IPS-18a (cell line): ENCODE measurements around the gene BCL10.
"Not testable (repeated sequence)": the region's sequence is repeated elsewhere in the genome, so short reads cannot be mapped to it uniquely, and the experiment has no call there.

Experiments
- H3K27ac ChIP-seq: one replicate; pipeline ENCODE4 v1.5.1; 2013; ENCODE audit warnings: low read length
- H3K27me3 ChIP-seq: one replicate; pipeline ENCODE4 v1.6.1; 2013; ENCODE audit warnings: mild to moderate bottlenecking, low read length; ENCODE audit not compliant: control insufficient read depth, insufficient read depth
- H3K36me3 ChIP-seq: one replicate; pipeline ENCODE4 v1.6.1; 2013; ENCODE audit warnings: low read depth, low read length; ENCODE audit not compliant: control insufficient read depth
- H3K4me1 ChIP-seq: one replicate; pipeline ENCODE4 v1.6.1; 2013; ENCODE audit warnings: low read depth, low read length; ENCODE audit not compliant: control insufficient read depth
- H3K4me3 ChIP-seq: one replicate; pipeline ENCODE4 v1.5.1; 2013; ENCODE audit warnings: low read length
- H3K9ac ChIP-seq: one replicate; pipeline ENCODE4 v1.6.1; 2013; ENCODE audit warnings: mild to moderate bottlenecking, low read length, moderate library complexity
- H3K9me3 ChIP-seq: one replicate; pipeline ENCODE4 v1.6.1; 2013; ENCODE audit warnings: low read depth, low read length; ENCODE audit not compliant: control insufficient read depth

Gene BCL10

DNA sequence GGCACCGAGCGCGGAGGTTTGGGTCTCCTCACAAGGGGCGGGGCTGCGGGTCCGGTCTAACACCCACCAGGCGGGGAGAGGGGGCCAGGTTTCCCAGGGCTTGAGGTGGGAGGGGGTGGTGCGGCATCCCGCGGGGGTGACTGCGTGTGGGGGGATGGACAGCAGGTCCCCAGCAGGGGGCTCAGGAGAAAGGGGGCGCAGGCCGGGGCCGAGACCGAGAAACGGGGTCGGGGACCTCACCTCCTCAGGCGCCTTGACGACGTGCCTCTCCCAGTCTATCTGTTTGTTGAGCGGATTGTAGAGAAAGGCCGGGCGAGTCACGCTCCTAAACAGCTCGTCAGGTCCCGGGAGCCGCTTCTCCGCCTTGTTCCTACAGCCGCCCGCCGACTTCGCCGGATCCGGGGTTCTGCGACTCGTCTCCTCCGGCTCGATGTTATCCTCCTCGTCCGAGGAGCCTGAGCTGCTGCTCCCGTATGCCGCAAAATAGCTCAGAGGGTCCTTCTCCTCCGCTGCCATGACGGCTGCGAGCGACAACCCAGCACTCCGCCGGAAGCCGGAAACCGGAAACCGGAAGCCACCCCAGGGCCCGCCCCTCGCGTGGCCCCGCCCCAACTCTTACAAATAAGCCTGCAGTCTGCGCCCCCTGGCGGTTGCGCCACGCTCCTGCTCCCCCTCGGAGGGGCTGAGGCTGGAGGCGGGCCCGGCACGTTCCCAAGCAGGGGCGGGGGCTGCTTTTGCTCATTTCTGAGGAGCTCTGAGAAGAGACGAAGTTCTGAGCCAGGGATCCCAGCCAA is 17.1 kb downstream of the BCL10 start, which contains the start of gene C1orf52:
Gene C1orf52 (minus strand): TSS at position 545 of the 794 bp plus-strand sequence. CDS start 29 bp downstream, at position 516.
- peak within 1 kb of the TSS; percentile 71 for H3K9ac ChIP-seq
- H3K27ac ChIP-seq = no peak within 1 kb of the TSS
- peaks cover 26% of the 10 kb centered on the region for H3K36me3 ChIP-seq
- no peaks in the 10 kb centered on the region for H3K27me3 ChIP-seq
- no peaks in the 10 kb centered on the region for H3K9me3 ChIP-seq
- H3K4me1 ChIP-seq = peaks cover 5% of the 10 kb centered on the region
- H3K4me3 ChIP-seq = peak within 1 kb of the TSS; percentile 90

DNA sequence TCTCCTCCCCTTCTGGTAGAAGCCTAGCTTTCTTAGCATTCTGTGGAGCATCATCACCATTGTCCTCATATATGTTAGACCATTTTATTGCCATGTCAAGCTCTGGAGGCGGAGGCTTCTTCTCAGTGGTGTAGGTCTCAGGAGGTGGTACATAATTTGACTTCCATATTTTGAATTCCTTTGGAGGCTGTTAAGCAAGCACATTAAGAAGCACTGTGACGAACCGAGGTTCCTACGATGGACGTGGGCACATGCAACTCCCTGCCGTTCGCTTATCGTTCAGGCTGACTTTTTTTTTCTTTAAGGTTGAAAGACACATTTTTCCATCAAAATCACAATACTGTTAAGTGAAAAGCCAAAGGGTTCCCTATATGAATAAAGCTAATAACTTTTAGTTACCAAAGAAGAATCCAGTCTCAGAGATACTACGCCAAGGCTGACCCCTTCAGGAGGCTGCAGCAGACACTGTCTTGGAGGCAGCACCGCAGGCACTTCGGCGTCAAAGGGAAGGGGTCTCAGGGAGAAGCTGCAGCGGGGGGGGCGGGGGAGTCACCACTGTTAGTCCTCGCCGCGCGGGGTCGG is 17.8 kb downstream of the BCL10 start:
- Histone ChIP-seq H3K4me1 (peaks cover 5% of the 10 kb centered on the region), H3K9ac (peak overlapping the region; percentile 71), H3K27me3 (no peaks in the 10 kb centered on the region), H3K9me3 (no peaks in the 10 kb centered on the region), H3K36me3 (peaks cover 33% of the 10 kb centered on the region), H3K27ac (no peak overlapping the region), H3K4me3 (peak overlapping the region; percentile 90)

DNA sequence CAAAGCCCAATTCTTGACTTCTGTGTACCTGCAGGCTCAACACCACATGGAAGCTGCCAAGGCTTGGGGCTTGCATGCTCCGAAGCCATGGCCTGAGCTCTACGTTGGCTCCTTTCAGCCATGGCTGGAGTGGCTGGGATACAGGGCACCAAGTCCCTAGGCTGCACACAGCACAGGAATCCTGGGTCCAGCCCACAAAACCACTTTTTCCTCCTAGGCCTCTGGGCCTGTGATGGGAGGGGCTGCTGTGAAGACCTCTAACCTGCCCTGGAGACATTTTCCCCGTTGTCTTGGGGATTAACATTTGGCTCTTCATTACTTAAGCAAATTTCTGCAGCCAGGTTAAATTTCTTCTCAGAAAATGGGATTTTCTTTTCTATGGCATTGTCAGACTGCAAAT is 27.4 kb downstream of the BCL10 start:
- H3K4me3 ChIP-seq, H3K4me1 ChIP-seq, H3K27me3 ChIP-seq, H3K9ac ChIP-seq, H3K27ac ChIP-seq, H3K9me3 ChIP-seq: not testable (repeated sequence)
- H3K36me3 ChIP-seq = peaks cover 15% of the 10 kb centered on the region

DNA sequence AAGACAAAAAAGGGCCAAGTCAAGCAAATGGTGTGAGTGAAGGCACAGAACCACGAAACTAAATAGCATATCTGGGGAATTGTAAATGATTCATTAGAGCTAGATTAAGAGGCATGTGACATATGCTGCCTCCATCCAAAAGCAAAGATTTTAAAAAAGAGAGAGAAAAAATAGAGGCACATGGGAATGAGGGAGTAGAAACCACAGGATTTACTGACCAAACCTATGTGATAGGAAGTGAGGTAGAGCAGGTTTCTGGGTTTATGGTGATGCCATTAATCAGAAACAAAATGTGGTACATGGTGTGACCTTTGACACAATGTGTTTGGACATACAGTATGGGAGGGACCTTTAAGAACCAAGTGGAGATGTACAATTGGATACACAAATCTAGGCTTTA is 30.5 kb downstream of the BCL10 start:
- Histone ChIP-seq H3K9me3 (no peaks in the 10 kb centered on the region), H3K4me3 (no peak overlapping the region), H3K27me3 (no peaks in the 10 kb centered on the region), H3K4me1 (no peaks in the 10 kb centered on the region), H3K27ac (no peak overlapping the region), H3K9ac (no peak overlapping the region), H3K36me3 (no peaks in the 10 kb centered on the region)

DNA sequence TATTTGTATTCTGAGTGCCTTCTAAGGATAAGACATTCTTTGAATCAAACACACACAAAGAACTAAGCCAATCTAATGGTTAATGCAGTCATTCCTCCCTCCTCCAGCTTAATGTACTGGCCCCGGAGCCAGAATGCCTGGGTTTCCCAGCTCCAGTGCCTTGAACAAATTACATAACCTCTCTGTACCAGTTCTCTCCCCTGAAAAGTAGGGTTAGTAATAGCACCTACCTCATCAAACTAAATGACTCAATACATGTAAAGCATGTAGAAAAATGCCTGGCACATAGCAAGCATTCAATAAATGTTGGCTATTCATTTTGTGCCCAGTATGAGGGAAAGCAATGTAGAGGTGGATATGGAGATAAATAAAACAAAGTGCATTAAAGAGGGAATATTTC is 31.0 kb downstream of the BCL10 start:
- H3K36me3 ChIP-seq = no peaks in the 10 kb centered on the region
- no peak overlapping the region for H3K9ac ChIP-seq
- H3K4me1 ChIP-seq = peaks cover 2% of the 10 kb centered on the region
- H3K27ac ChIP-seq = no peak overlapping the region
- no peak overlapping the region for H3K4me3 ChIP-seq
- no peaks in the 10 kb centered on the region for H3K27me3 ChIP-seq
- no peaks in the 10 kb centered on the region for H3K9me3 ChIP-seq

DNA sequence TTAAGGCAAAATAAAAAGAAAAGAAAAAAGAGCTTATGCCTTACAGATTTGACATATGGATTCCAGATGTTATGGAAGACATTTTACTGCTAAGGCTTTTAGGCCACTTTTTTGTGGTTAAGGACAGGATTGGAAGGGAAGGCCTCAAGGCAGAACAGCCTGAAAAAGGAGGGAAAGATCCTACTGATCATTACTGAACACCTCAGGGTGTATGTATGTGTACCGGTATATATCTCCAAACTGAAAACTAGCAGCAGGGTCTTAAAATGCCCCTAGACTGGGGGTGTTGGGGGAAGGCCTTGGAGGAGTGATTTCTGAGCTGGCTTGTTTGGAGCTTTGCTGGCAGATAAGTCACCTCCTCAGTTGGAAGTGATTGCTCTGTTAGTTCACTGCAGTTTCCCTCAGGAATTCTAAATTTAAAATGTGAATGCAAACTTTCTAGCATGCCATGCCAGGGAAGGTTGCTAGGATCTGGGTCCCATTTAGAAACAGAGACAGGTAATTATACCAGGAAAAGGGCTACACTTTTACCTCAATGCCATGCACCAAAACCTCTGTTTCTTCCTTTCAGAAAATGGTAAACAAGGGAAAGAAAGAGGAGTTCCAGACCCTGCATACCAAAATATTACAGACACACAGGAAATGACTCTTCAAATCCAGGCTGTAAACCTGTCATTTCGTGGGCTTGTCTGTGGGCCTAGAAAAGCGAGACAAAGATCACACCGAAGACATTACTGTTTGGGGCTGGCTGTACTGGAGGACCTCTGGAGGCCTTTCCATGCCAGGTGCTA is 32.0 kb downstream of the BCL10 start:
- Histone ChIP-seq H3K9ac (no peak overlapping the region), H3K27ac (no peak overlapping the region), H3K27me3 (no peaks in the 10 kb centered on the region), H3K4me1 (peaks cover 8% of the 10 kb centered on the region), H3K4me3 (no peak overlapping the region), H3K9me3 (no peaks in the 10 kb centered on the region), H3K36me3 (no peaks in the 10 kb centered on the region)

DNA sequence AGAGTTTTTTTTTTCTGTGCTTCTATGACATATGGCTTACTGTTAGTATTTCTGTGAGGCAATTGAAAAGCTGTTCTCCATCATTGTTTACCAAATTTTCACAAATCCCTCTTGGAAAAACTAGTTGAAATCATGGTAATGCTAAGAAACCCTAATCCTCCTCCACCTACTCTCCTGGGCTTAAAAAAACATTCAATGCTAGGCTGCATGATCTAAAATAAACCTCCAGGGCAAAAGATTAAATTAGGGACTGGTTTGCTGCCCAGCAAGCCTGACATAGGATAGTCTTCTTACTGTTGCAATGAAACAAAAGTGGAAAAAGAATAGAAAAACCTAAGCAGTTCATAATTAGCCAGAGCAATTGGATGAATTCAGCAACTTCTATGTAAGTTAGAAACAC is 33.1 kb downstream of the BCL10 start:
- Histone ChIP-seq H3K4me1 (peaks cover 8% of the 10 kb centered on the region), H3K27me3 (no peaks in the 10 kb centered on the region), H3K36me3 (no peaks in the 10 kb centered on the region), H3K27ac (no peak overlapping the region), H3K9ac (no peak overlapping the region), H3K9me3 (no peaks in the 10 kb centered on the region), H3K4me3 (no peak overlapping the region)

DNA sequence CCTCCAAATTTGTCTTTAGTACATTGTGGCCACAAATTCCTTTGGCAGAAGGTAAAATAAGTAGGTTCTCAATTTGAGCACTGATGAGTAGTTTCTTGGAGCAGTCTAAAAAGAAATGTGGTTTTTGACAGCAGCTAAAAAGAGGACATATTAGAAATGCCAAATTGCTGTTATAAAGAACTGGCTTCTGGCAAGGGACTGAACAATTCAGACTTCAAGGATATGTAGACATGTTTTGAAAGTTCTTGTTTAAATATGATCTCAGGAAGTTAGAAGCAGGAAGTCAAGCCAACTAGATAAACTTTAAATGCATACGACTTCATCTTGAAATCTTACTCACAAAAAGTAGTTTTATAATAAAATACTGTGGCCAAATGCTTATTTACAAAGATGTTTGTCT is 35.8 kb downstream of the BCL10 start:
- no peak overlapping the region for H3K27ac ChIP-seq
- H3K27me3 ChIP-seq = no peaks in the 10 kb centered on the region
- H3K9ac ChIP-seq = no peak overlapping the region
- H3K36me3 ChIP-seq = no peaks in the 10 kb centered on the region
- H3K4me1 ChIP-seq = peaks cover 8% of the 10 kb centered on the region
- H3K9me3 ChIP-seq = no peaks in the 10 kb centered on the region
- no peak overlapping the region for H3K4me3 ChIP-seq

DNA sequence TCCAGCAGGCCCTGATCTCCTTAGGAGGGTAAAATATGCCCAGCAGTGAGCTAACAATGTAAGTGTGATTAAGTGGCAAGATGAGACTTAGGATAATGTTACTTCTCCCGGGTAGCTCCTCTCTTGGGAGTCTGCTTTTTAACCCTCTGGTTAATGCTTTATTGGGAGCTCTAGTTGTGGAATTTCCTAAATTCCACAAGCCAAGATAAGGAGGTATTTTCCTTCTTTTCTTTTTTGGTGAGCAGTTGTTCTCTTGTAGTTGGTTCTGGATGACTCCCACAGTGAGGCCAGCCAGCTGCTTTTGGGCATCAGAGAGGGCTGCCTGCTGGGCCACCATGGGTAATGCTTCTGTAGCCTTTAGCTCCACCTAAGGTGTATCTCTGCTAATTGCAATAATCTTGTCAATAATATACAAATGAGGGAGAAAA is 36.2 kb downstream of the BCL10 start:
- H3K36me3 ChIP-seq = no peaks in the 10 kb centered on the region
- peaks cover 8% of the 10 kb centered on the region for H3K4me1 ChIP-seq
- H3K9me3 ChIP-seq = no peaks in the 10 kb centered on the region
- no peak overlapping the region for H3K9ac ChIP-seq
- H3K4me3 ChIP-seq = no peak overlapping the region
- H3K27me3 ChIP-seq = no peaks in the 10 kb centered on the region
- H3K27ac ChIP-seq = no peak overlapping the region

DNA sequence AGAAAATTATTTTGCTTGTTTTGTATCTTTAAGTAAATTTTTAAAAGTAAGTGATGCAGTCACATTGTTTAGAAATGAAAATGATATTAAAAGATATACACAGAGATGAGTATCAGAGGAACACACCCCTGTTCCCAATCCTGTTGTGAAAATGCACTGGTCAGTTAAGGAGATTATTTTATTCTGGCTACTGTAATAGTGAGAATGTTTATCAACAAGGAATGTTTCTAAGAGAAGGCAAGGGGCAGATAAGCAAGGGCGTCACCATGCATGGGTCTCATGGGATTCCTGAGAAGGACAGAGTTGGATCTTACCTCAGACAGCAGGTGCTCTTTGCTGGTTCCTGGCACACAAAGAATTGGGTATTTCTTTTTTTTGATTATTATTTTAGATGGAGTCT is 38.8 kb downstream of the BCL10 start:
- H3K9me3 ChIP-seq = no peaks in the 10 kb centered on the region
- no peak overlapping the region for H3K27ac ChIP-seq
- no peaks in the 10 kb centered on the region for H3K36me3 ChIP-seq
- no peaks in the 10 kb centered on the region for H3K27me3 ChIP-seq
- H3K4me1 ChIP-seq = peaks cover 8% of the 10 kb centered on the region
- H3K9ac ChIP-seq = no peak overlapping the region
- no peak overlapping the region for H3K4me3 ChIP-seq

DNA sequence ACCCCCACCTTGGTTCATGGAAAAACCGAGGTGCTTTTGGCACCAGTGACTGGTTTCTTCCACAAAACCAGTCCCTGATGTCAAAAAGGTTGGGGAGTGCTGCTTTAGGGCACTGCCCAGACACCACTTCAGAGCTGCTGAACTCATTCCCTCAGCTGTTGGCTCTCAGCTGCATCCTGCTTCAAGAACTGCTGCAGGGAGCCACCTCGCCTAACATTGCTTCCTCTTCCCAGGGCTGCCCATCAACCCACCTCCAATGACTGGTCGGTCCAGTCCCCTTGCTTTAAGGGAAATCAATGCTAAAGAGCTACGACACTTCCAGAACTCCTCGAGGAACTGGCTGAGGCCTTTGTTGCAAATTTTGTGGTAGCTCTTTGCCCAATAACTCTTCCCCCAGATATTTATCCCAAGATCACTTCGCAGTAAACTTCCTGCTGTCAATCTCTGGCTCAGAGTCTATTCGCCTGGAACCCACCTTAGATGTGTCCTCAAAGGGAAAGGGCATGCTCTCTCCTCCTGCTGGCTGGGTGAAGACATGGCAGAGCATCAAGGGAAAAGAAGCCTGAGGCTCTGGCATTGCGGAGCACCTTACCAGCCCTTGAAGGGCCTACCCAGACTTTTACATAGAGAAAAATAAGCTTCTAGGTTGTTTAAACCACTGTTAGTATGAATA is 46.0 kb downstream of the BCL10 start:
- H3K27ac ChIP-seq = no peak overlapping the region
- no peaks in the 10 kb centered on the region for H3K9me3 ChIP-seq
- peaks cover 8% of the 10 kb centered on the region for H3K4me1 ChIP-seq
- no peak overlapping the region for H3K9ac ChIP-seq
- no peak overlapping the region for H3K4me3 ChIP-seq
- no peaks in the 10 kb centered on the region for H3K36me3 ChIP-seq
- no peaks in the 10 kb centered on the region for H3K27me3 ChIP-seq
